Transverse colon (tissue), 4 donors: ENCODE measurements around the gene LIMK1.

Experiments used
- CTCF ChIP-seq, 5 experiments: fragments of 200-600 bp in 3 of 5; fragments of 450-650 bp in 2 of 5; sonication (generic) in 3 of 5; IDR thresholded peaks; 1 replicate in 2 of 5; 2 replicates in 3 of 5; pipeline ENCODE4 v1.5.1; 2016 to 2017; ENCODE audit warnings: antibody characterized with exemption in 5 of 5, inconsistent platforms in 3 of 5, mild to moderate bottlenecking in 2 of 5, moderate library complexity in 1 of 5
- POLR2AphosphoS5 ChIP-seq, 3 donors: sonication (generic); formaldehyde crosslinking; IDR thresholded peaks; one replicate each; pipeline ENCODE4 v1.6.1; 2016; ENCODE audit warnings: antibody characterized with exemption in 3 of 3

- TF ChIP-seq POLR2AphosphoS5 (IDR thresholded peaks at IDR 0.05) (no peak), CTCF (IDR thresholded peaks at IDR 0.05) (no peak)
These were observed 46.0 kb upstream of the LIMK1 start for GRCh38 chr7:74037609-74038008.
